ENCODE results near the gene SLC22A15.

The SLC22A15 gene

GRCh38 chr1:116095027-116095426 lies 118.7 kb downstream of the SLC22A15 start:
- H3K9ac ChIP-seq (ENCODE audit: low read depth in 1 of 2, low read length in 2 of 2), result no peak overlapping the region
- peaks cover 0 to under 1% of the 10 kb centered on the region in 2 donors for H3K9me3 ChIP-seq (ENCODE audit: control insufficient read depth in 2 of 2, low read length in 2 of 2)
- H3K27me3 ChIP-seq (ENCODE audit: control insufficient read depth in 2 of 2, insufficient read depth in 2 of 2, low read length in 2 of 2), result no peaks in the 10 kb centered on the region
- H3K36me3 ChIP-seq (ENCODE audit: control insufficient read depth in 2 of 2, insufficient read depth in 2 of 2, low read length in 2 of 2), result no peaks in the 10 kb centered on the region
- H3K4me3 ChIP-seq (ENCODE audit: low read length in 2 of 2), result no peak overlapping the region
- no peak overlapping the region for H3K27ac ChIP-seq (ENCODE audit: low read depth in 2 of 2, low read length in 2 of 2)
- H3K4me1 ChIP-seq (ENCODE audit: control insufficient read depth in 2 of 2, insufficient read depth in 2 of 2, low read length in 2 of 2), result peaks cover 7 to 9% of the 10 kb centered on the region in 2 donors

- H3K27me3 ChIP-seq (ENCODE audit: control insufficient read depth in 2 of 2, insufficient read depth in 2 of 2, low read length in 2 of 2), result no peaks in the 10 kb centered on the region
- H3K4me1 ChIP-seq (ENCODE audit: control insufficient read depth in 2 of 2, insufficient read depth in 2 of 2, low read length in 2 of 2), result peaks cover 7 to 9% of the 10 kb centered on the region in 2 donors
- H3K27ac ChIP-seq (ENCODE audit: low read depth in 2 of 2, low read length in 2 of 2), result no peak overlapping the region
- H3K36me3 ChIP-seq (ENCODE audit: control insufficient read depth in 2 of 2, insufficient read depth in 2 of 2, low read length in 2 of 2), result no peaks in the 10 kb centered on the region
- no peaks in the 10 kb centered on the region for H3K9me3 ChIP-seq (ENCODE audit: control insufficient read depth in 2 of 2, low read length in 2 of 2)
- no peak overlapping the region for H3K4me3 ChIP-seq (ENCODE audit: low read length in 2 of 2)
- no peak overlapping the region for H3K9ac ChIP-seq (ENCODE audit: low read depth in 1 of 2, low read length in 2 of 2)
Measured at GRCh38 chr1:116096013-116096618, 119.8 kb downstream of the SLC22A15 start.

- H3K9me3 ChIP-seq (ENCODE audit: control insufficient read depth in 2 of 2, low read length in 2 of 2), result no peaks in the 10 kb centered on the region
- no peak overlapping the region for H3K4me3 ChIP-seq (ENCODE audit: low read length in 2 of 2)
- peaks cover 0 to 4% of the 10 kb centered on the region in 2 donors for H3K4me1 ChIP-seq (ENCODE audit: control insufficient read depth in 2 of 2, insufficient read depth in 2 of 2, low read length in 2 of 2)
- no peak overlapping the region for H3K9ac ChIP-seq (ENCODE audit: low read depth in 1 of 2, low read length in 2 of 2)
- no peak overlapping the region for H3K27ac ChIP-seq (ENCODE audit: low read depth in 2 of 2, low read length in 2 of 2)
- H3K27me3 ChIP-seq (ENCODE audit: control insufficient read depth in 2 of 2, insufficient read depth in 2 of 2, low read length in 2 of 2), result no peaks in the 10 kb centered on the region
- no peaks in the 10 kb centered on the region for H3K36me3 ChIP-seq (ENCODE audit: control insufficient read depth in 2 of 2, insufficient read depth in 2 of 2, low read length in 2 of 2)
Measured at GRCh38 chr1:116097626-116098025, 121.3 kb downstream of the SLC22A15 start.

- Histone ChIP-seq H3K36me3 (ENCODE audit: control insufficient read depth in 2 of 2, insufficient read depth in 2 of 2, low read length in 2 of 2) (no peaks in the 10 kb centered on the region), H3K27me3 (ENCODE audit: control insufficient read depth in 2 of 2, insufficient read depth in 2 of 2, low read length in 2 of 2) (no peaks in the 10 kb centered on the region), H3K27ac (ENCODE audit: low read depth in 2 of 2, low read length in 2 of 2) (no peak overlapping the region), H3K9me3 (ENCODE audit: control insufficient read depth in 2 of 2, low read length in 2 of 2) (no peaks in the 10 kb centered on the region), H3K9ac (ENCODE audit: low read depth in 1 of 2, low read length in 2 of 2) (no peak overlapping the region), H3K4me3 (ENCODE audit: low read length in 2 of 2) (no peak overlapping the region), H3K4me1 (ENCODE audit: control insufficient read depth in 2 of 2, insufficient read depth in 2 of 2, low read length in 2 of 2) (no peaks in the 10 kb centered on the region)
Measured at GRCh38 chr1:116099379-116099778, 123.1 kb downstream of the SLC22A15 start.

GRCh38 chr1:116099919-116100318 lies 123.6 kb downstream of the SLC22A15 start:
- no peak overlapping the region for H3K27ac ChIP-seq (ENCODE audit: low read depth in 2 of 2, low read length in 2 of 2)
- H3K9ac ChIP-seq (ENCODE audit: low read depth in 1 of 2, low read length in 2 of 2), result no peak overlapping the region
- H3K4me1 ChIP-seq (ENCODE audit: control insufficient read depth in 2 of 2, insufficient read depth in 2 of 2, low read length in 2 of 2), result peaks cover 0 to 2% of the 10 kb centered on the region in 2 donors
- H3K4me3 ChIP-seq (ENCODE audit: low read length in 2 of 2), result no peak overlapping the region
- no peaks in the 10 kb centered on the region for H3K36me3 ChIP-seq (ENCODE audit: control insufficient read depth in 2 of 2, insufficient read depth in 2 of 2, low read length in 2 of 2)
- no peaks in the 10 kb centered on the region for H3K27me3 ChIP-seq (ENCODE audit: control insufficient read depth in 2 of 2, insufficient read depth in 2 of 2, low read length in 2 of 2)
- no peaks in the 10 kb centered on the region for H3K9me3 ChIP-seq (ENCODE audit: control insufficient read depth in 2 of 2, low read length in 2 of 2)

GRCh38 chr1:116104667-116105066 lies 128.4 kb downstream of the SLC22A15 start:
- Histone ChIP-seq H3K4me3 (ENCODE audit: low read length in 2 of 2) (no peak overlapping the region), H3K27me3 (ENCODE audit: control insufficient read depth in 2 of 2, insufficient read depth in 2 of 2, low read length in 2 of 2) (no peaks in the 10 kb centered on the region), H3K27ac (ENCODE audit: low read depth in 2 of 2, low read length in 2 of 2) (no peak overlapping the region), H3K36me3 (ENCODE audit: control insufficient read depth in 2 of 2, insufficient read depth in 2 of 2, low read length in 2 of 2) (no peaks in the 10 kb centered on the region), H3K4me1 (ENCODE audit: control insufficient read depth in 2 of 2, insufficient read depth in 2 of 2, low read length in 2 of 2) (peaks cover 2 to 5% of the 10 kb centered on the region in 2 donors), H3K9ac (ENCODE audit: low read depth in 1 of 2, low read length in 2 of 2) (no peak overlapping the region), H3K9me3 (ENCODE audit: control insufficient read depth in 2 of 2, low read length in 2 of 2) (no peaks in the 10 kb centered on the region)

- Histone ChIP-seq H3K27me3 (ENCODE audit: control insufficient read depth in 2 of 2, insufficient read depth in 2 of 2, low read length in 2 of 2) (no peaks in the 10 kb centered on the region), H3K9ac (ENCODE audit: low read depth in 1 of 2, low read length in 2 of 2) (no peak overlapping the region), H3K4me1 (ENCODE audit: control insufficient read depth in 2 of 2, insufficient read depth in 2 of 2, low read length in 2 of 2) (peaks cover 9 to 15% of the 10 kb centered on the region in 2 donors), H3K4me3 (ENCODE audit: low read length in 2 of 2) (no peak overlapping the region), H3K9me3 (ENCODE audit: control insufficient read depth in 2 of 2, low read length in 2 of 2) (no peaks in the 10 kb centered on the region), H3K27ac (ENCODE audit: low read depth in 2 of 2, low read length in 2 of 2) (no peak overlapping the region), H3K36me3 (ENCODE audit: control insufficient read depth in 2 of 2, insufficient read depth in 2 of 2, low read length in 2 of 2) (no peaks in the 10 kb centered on the region)
Measured at GRCh38 chr1:116105996-116106395, 129.7 kb downstream of the SLC22A15 start.

GRCh38 chr1:116106646-116107045 lies 130.3 kb downstream of the SLC22A15 start:
- Histone ChIP-seq H3K9me3 (ENCODE audit: control insufficient read depth in 2 of 2, low read length in 2 of 2) (no peaks in the 10 kb centered on the region), H3K27me3 (ENCODE audit: control insufficient read depth in 2 of 2, insufficient read depth in 2 of 2, low read length in 2 of 2) (no peaks in the 10 kb centered on the region), H3K27ac (ENCODE audit: low read depth in 2 of 2, low read length in 2 of 2) (no peak overlapping the region), H3K36me3 (ENCODE audit: control insufficient read depth in 2 of 2, insufficient read depth in 2 of 2, low read length in 2 of 2) (no peaks in the 10 kb centered on the region), H3K4me3 (ENCODE audit: low read length in 2 of 2) (no peak overlapping the region), H3K9ac (ENCODE audit: low read depth in 1 of 2, low read length in 2 of 2) (no peak overlapping the region), H3K4me1 (ENCODE audit: control insufficient read depth in 2 of 2, insufficient read depth in 2 of 2, low read length in 2 of 2) (peaks cover 10 to 21% of the 10 kb centered on the region in 2 donors)

- no peak overlapping the region for H3K27ac ChIP-seq (ENCODE audit: low read depth in 2 of 2, low read length in 2 of 2)
- H3K4me1 ChIP-seq (ENCODE audit: control insufficient read depth in 2 of 2, insufficient read depth in 2 of 2, low read length in 2 of 2), result peaks cover 16 to 27% of the 10 kb centered on the region in 2 donors
- H3K27me3 ChIP-seq (ENCODE audit: control insufficient read depth in 2 of 2, insufficient read depth in 2 of 2, low read length in 2 of 2), result no peaks in the 10 kb centered on the region
- no peaks in the 10 kb centered on the region for H3K36me3 ChIP-seq (ENCODE audit: control insufficient read depth in 2 of 2, insufficient read depth in 2 of 2, low read length in 2 of 2)
- H3K9me3 ChIP-seq (ENCODE audit: control insufficient read depth in 2 of 2, low read length in 2 of 2), result no peaks in the 10 kb centered on the region
- H3K9ac ChIP-seq (ENCODE audit: low read depth in 1 of 2, low read length in 2 of 2), result no peak overlapping the region
- no peak overlapping the region for H3K4me3 ChIP-seq (ENCODE audit: low read length in 2 of 2)
Measured at GRCh38 chr1:116107371-116107770, 131.1 kb downstream of the SLC22A15 start.

GRCh38 chr1:116110567-116111523 lies 134.5 kb downstream of the SLC22A15 start, which contains the start of gene MAB21L3:
Gene MAB21L3, plus strand, starts transcription at chr1:116111399. Its CDS starts 1,217 bp downstream, at chr1:116112616.
- H3K4me3 ChIP-seq (ENCODE audit: low read length in 2 of 2), result peak within 1 kb of the TSS; percentile 57 to 60
- peak within 1 kb of the TSS; percentile 92 to 96 for H3K27ac ChIP-seq (ENCODE audit: low read depth in 2 of 2, low read length in 2 of 2)
- H3K9me3 ChIP-seq (ENCODE audit: control insufficient read depth in 2 of 2, low read length in 2 of 2), result no peaks in the 10 kb centered on the region
- peaks cover 20 to 30% of the 10 kb centered on the region in 2 donors for H3K4me1 ChIP-seq (ENCODE audit: control insufficient read depth in 2 of 2, insufficient read depth in 2 of 2, low read length in 2 of 2)
- H3K36me3 ChIP-seq (ENCODE audit: control insufficient read depth in 2 of 2, insufficient read depth in 2 of 2, low read length in 2 of 2), result no peaks in the 10 kb centered on the region
- H3K9ac ChIP-seq (ENCODE audit: low read depth in 1 of 2, low read length in 2 of 2), result peak within 1 kb of the TSS; percentile 54 to 67
- no peaks in the 10 kb centered on the region for H3K27me3 ChIP-seq (ENCODE audit: control insufficient read depth in 2 of 2, insufficient read depth in 2 of 2, low read length in 2 of 2)

Measured in mucosa of rectum (tissue), 2 donors.